Ovary (tissue), 3 donors: ENCODE data around the gene CCDC12.

Experiments
- CTCF ChIP-seq, 3 donors: fragments of 450-650 bp in 2 of 3; fragments of 200-600 bp in 1 of 3; IDR thresholded peaks; one replicate each; pipeline versions ENCODE4 v1.5.1 to v1.8.0; 2016 to 2022; ENCODE audit warnings: antibody characterized with exemption in 3 of 3, mild to moderate bottlenecking in 1 of 3
- POLR2A ChIP-seq: fragments of 450-650 bp; IDR thresholded peaks from one replicate; pipeline ENCODE4 v1.6.1; 2017; ENCODE audit warnings: antibody characterized with exemption, mild to moderate bottlenecking, moderate library complexity
- donor health status: DM: no; HTN: no; CAD: no.

GRCh38 chr3:46948830-46949671 is 27.5 kb downstream of the CCDC12 start:
- TF ChIP-seq CTCF (IDR thresholded peaks at IDR 0.05) (no peak), POLR2A (no peak)
